ENCODE measurements around the gene SYVN1. TPM values are rescaled to one million over a fixed set of nuclear protein-coding genes. Genes with fewer than 3 reads are reported as not detected.

Gene SYVN1
- total and polyA plus RNA-seq, 12 donors: 9.7 to 124 (median 59.9) TPM

GRCh38 chr11:65107751-65108468 is 26.4 kb downstream of the SYVN1 start:
- intact Hi-C loops (cut with DNase I): no loop called here
- TF ChIP-seq POLR2A (IDR thresholded peaks at IDR 0.05) (no peak), CTCF (IDR thresholded peaks at IDR 0.05) (no peak)

GRCh38 chr11:65107078-65107477 is 27.2 kb downstream of the SYVN1 start:
- 91 to 96% (median 93%) methylated on average over 5 to 15 of the region's 15 CpGs for WGBS, 4 donors
- TF ChIP-seq POLR2A (IDR thresholded peaks at IDR 0.05) (no peak), CTCF (IDR thresholded peaks at IDR 0.05) (no peak)
- Histone ChIP-seq H3K4me1 (replicated peaks in 1 of 2) (peaks cover 31 to 44% of the 10 kb centered on the region in 2 donors), H3K27ac (no peak overlapping the region), H3K27me3 (no peaks in the 10 kb centered on the region), H3K36me3 (replicated peaks in 1 of 2) (peaks cover 0 to 28% of the 10 kb centered on the region in 2 donors), H3K9me3 (replicated peaks in 1 of 3) (no peaks in the 10 kb centered on the region), H3K4me3 (no peak overlapping the region)
- intact Hi-C loops (cut with DNase I): no loop called here
- DNase-seq: no peak

More at GRCh38 chr11:65107751-65108468, 26.4 kb downstream of the SYVN1 start:
- Histone ChIP-seq H3K4me3 (no peak overlapping the region), H3K36me3 (replicated peaks in 1 of 2) (peaks cover 0 to 28% of the 10 kb centered on the region in 2 donors), H3K27ac (no peak overlapping the region), H3K4me1 (replicated peaks in 1 of 2) (peaks cover 26 to 44% of the 10 kb centered on the region in 2 donors), H3K9me3 (replicated peaks in 1 of 3) (no peaks in the 10 kb centered on the region), H3K27me3 (no peaks in the 10 kb centered on the region)
- WGBS, 4 donors: 92 to 96% (median 94%) methylated on average over 20 to 52 of the region's 52 CpGs
- peak in 1 of 7 donors; percentile 25 for DNase-seq

GRCh38 chr11:65104628-65105027 is 29.7 kb downstream of the SYVN1 start:
- Histone ChIP-seq H3K9me3 (replicated peaks in 1 of 3) (no peaks in the 10 kb centered on the region), H3K36me3 (replicated peaks in 1 of 2) (peaks cover 0 to 23% of the 10 kb centered on the region in 2 donors), H3K4me3 (no peak overlapping the region), H3K27ac (peak overlapping the region; percentile 57 to 87 (median 84)), H3K27me3 (no peaks in the 10 kb centered on the region), H3K4me1 (replicated peaks in 1 of 2) (peaks cover 20 to 33% of the 10 kb centered on the region in 2 donors)
- intact Hi-C loops (cut with DNase I): no loop called here
- WGBS, 4 donors: 46 to 52% (median 49%) methylated on average over 4 of the region's 4 CpGs
- peak in 1 of 7 donors; percentile 46 for DNase-seq
- TF ChIP-seq CTCF (IDR thresholded peaks at IDR 0.05) (no peak), POLR2A (IDR thresholded peaks at IDR 0.05) (no peak)

- intact Hi-C loops (cut with DNase I): no loop called here
Measured at GRCh38 chr11:65103476-65103875, 30.8 kb downstream of the SYVN1 start.

More at GRCh38 chr11:65103476-65103875, 30.8 kb downstream of the SYVN1 start:
- no peak overlapping the region for H3K4me3 ChIP-seq
- TF ChIP-seq CTCF (IDR thresholded peaks at IDR 0.05) (no peak), POLR2A (IDR thresholded peaks at IDR 0.05) (no peak)
- no peaks in the 10 kb centered on the region for H3K9me3 ChIP-seq (replicated peaks in 1 of 3)
- peak overlapping the region; percentile 58 to 87 (median 84) for H3K27ac ChIP-seq
- peaks cover 0 to 19% of the 10 kb centered on the region in 2 donors for H3K36me3 ChIP-seq (replicated peaks in 1 of 2)
- H3K27me3 ChIP-seq: no peaks in the 10 kb centered on the region
- no peak for DNase-seq
- peaks cover 20 to 33% of the 10 kb centered on the region in 2 donors for H3K4me1 ChIP-seq (replicated peaks in 1 of 2)
